Cardiac fibroblast (primary cell): ENCODE measurements around the gene EZH2.

Source experiments
- DNase-seq, 2 donors: peaks; one replicate each; pipeline versions ENCODE4 v3.0.0 to v3.0.0-alpha.2; 2010; ENCODE audit warnings: low read depth in 2 of 2
- H3K4me3 ChIP-seq, 2 donors: replicated peaks in 1 of 2; 1 replicate in 1 of 2; 2 replicates in 1 of 2; pipeline ENCODE4 v1.5.1; 2011; ENCODE audit warnings: low read depth in 2 of 2, low read length in 2 of 2, mild to moderate bottlenecking in 2 of 2, moderate library complexity in 1 of 2
- CTCF ChIP-seq: IDR thresholded peaks from one replicate; pipeline ENCODE4 v1.5.1; 2011; ENCODE audit warnings: low read depth, mild to moderate bottlenecking, low read length, inconsistent platforms

Gene EZH2

GRCh38 chr7:148772297-148773089 is 111.6 kb downstream of the EZH2 start:
- H3K4me3 ChIP-seq, result no peak overlapping the region

GRCh38 chr7:148770004-148770403 is 114.1 kb downstream of the EZH2 start:
- no peak overlapping the region for H3K4me3 ChIP-seq
- no peak for DNase-seq
- no peak for TF ChIP-seq CTCF

More at GRCh38 chr7:148772297-148773089, 111.6 kb downstream of the EZH2 start:
- DNase-seq, result peak; percentile 63 to 92
- no peak for TF ChIP-seq CTCF

DNA sequence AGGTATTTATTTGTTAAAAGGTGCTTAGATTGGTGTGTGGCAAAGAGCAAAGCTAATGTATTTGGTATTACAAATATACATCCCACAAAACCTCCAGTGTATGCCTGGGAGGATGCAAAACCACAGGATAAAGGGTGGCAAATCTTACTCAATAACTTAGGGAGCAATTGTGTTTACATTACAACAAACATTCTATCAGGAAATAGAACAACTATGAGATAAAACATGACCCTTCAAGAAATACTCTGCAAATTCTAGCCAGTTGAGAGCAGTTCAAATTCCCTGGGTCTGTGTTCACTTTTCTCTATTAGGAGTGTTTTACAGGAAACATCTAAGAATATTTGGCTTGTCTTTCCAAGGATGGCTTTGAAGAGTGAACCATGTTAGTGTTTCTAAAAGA is 120.5 kb downstream of the EZH2 start:
- DNase-seq, result peak in 1 of 2 donors; percentile 32
- TF ChIP-seq CTCF, result no peak
- no peak overlapping the region for H3K4me3 ChIP-seq

- DNase-seq, result peak in 1 of 2 donors; percentile 10
- no peak overlapping the region for H3K4me3 ChIP-seq
- TF ChIP-seq CTCF, result no peak
Measured at GRCh38 chr7:148761499-148762278, 122.4 kb downstream of the EZH2 start.
